Breast epithelium (tissue), 4 donors: ENCODE results near the gene OR6M1. TPM values are rescaled to one million over a fixed set of nuclear protein-coding genes. Genes with fewer than 3 reads are reported as not detected.

Experiments used
- DNase-seq, 2 donors: peaks; one replicate each; pipeline ENCODE4 v3.0.0-alpha.2; 2019; ENCODE audit warnings: low spot score in 2 of 2
- H3K27ac ChIP-seq, 2 donors: fragments of 200-600 bp; sonication (generic) in 1 of 2; one replicate each; pipeline ENCODE4 v1.5.1; 2016 to 2019; ENCODE audit warnings: mild to moderate bottlenecking in 1 of 2
- H3K27me3 ChIP-seq, 2 donors: fragments of 200-600 bp; sonication (generic) in 1 of 2; one replicate each; pipeline versions ENCODE4 v1.5.1 to v1.6.0; 2017 to 2019; ENCODE audit warnings: control low read depth in 1 of 2, mild to moderate bottlenecking in 1 of 2
- H3K36me3 ChIP-seq: fragments of 200-600 bp; one replicate; pipeline ENCODE4 v1.5.1; 2019
- H3K4me1 ChIP-seq, 2 donors: fragments of 200-600 bp; sonication (generic); one replicate each; pipeline ENCODE4 v1.5.1; 2016 to 2019; ENCODE audit warnings: control low read depth in 1 of 2
- H3K4me3 ChIP-seq, 3 donors: fragments of 200-600 bp; sonication (generic); 1 replicate in 2 of 3; 2 replicates in 1 of 3; pipeline ENCODE4 v1.5.1; 2016 to 2019; ENCODE audit warnings: mild to moderate bottlenecking in 3 of 3, moderate library complexity in 2 of 3
- H3K9me3 ChIP-seq, 2 donors: fragments of 200-600 bp; sonication (generic) in 1 of 2; one replicate each; pipeline ENCODE4 v1.5.1; 2016 to 2019; ENCODE audit warnings: control low read depth in 1 of 2
- CTCF ChIP-seq, 3 donors: fragments of 450-650 bp; IDR thresholded peaks; one replicate each; pipeline ENCODE4 v1.5.1; 2016 to 2017; ENCODE audit warnings: antibody characterized with exemption in 3 of 3, mild to moderate bottlenecking in 3 of 3, moderate library complexity in 3 of 3
- POLR2A ChIP-seq: fragments of 450-650 bp; IDR thresholded peaks from one replicate; pipeline ENCODE4 v1.6.1; 2016; ENCODE audit warnings: antibody characterized with exemption, mild to moderate bottlenecking, moderate library complexity
- POLR2AphosphoS5 ChIP-seq, 3 donors: sonication (generic); formaldehyde crosslinking; IDR thresholded peaks; one replicate each; pipeline ENCODE4 v1.6.1; 2017; ENCODE audit warnings: antibody characterized with exemption in 3 of 3
- intact Hi-C: fragments of 100-400 bp; cut with DNase I; formaldehyde crosslinking; loops from one replicate; pipeline ENCODE4 v1.15.1; 2023; ENCODE audit warnings: low total_unique reads
- total RNA-seq, 3 donors: library from RNA; depleted of rRNA; stranded (reverse); fragments of >200 nt; gene quantifications; one replicate each; pipeline ENCODE4 v1.1.0, GENCODE V29; 2016

Gene OR6M1
- total RNA-seq, 3 donors from 2014 or later: not detected

DNA sequence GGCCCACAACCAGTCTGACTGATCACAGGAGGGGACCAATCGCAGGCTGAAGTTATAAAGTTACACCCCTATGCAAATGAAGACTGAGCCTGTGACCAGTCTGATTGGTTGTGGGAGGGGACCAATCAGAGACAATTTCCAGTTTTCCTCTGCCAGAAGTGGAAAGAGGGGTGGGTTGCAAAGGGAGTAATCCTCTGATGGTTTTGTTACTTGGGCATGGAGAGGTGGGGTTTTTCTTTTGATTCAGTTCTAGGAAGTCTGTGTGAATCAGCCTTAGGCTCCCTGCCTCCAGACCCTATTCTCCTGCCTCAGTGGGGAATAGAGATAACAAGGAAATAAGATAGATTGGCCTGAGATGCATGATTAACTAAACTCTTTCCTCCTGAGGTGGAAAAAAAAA is 9.9 kb downstream of the OR6M1 start:
- TF ChIP-seq POLR2AphosphoS5 (IDR thresholded peaks at IDR 0.05): no peak
- TF ChIP-seq CTCF (IDR thresholded peaks at IDR 0.05): no peak
- no peak for TF ChIP-seq POLR2A
- DNase-seq: no peak
- Histone ChIP-seq H3K4me1 (no peaks in the 10 kb centered on the region), H3K4me3 (no peak overlapping the region), H3K9me3 (no peaks in the 10 kb centered on the region), H3K36me3 (no peaks in the 10 kb centered on the region), H3K27me3 (no peaks in the 10 kb centered on the region), H3K27ac (no peak overlapping the region)
- intact Hi-C loops: no loop called here

DNA sequence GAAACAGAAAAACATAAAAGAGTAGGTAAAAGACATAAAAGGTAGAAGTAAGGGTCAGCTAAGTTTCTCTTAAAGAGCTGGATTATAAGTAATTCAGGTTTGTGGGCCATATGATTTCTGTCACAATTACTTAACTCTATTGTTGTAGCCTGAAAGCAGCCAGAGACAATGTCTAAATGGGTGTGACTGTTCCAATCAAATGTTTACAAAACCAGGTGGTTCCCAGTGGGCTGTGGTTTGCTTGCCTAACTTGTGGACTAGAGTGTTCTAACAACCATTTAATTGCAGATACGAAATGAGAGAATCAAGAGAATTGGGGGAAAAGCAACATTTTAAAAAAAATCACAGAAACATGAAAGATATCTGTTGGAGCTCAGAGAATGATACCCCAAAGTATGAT is 22.6 kb downstream of the OR6M1 start:
- no peak for TF ChIP-seq CTCF (IDR thresholded peaks at IDR 0.05)
- TF ChIP-seq POLR2A: no peak
- no peak for TF ChIP-seq POLR2AphosphoS5 (IDR thresholded peaks at IDR 0.05)
- no peaks in the 10 kb centered on the region for H3K4me1 ChIP-seq
- DNase-seq: no peak
- H3K27me3 ChIP-seq: no peaks in the 10 kb centered on the region
- intact Hi-C loops: no loop called here
- peaks cover 0 to 6% of the 10 kb centered on the region in 2 donors for H3K9me3 ChIP-seq
- H3K36me3 ChIP-seq: no peaks in the 10 kb centered on the region
- no peak overlapping the region for H3K4me3 ChIP-seq
- H3K27ac ChIP-seq: no peak overlapping the region

GRCh38 chr11:123778511-123778910 is 27.6 kb downstream of the OR6M1 start:
- no peak for DNase-seq
- intact Hi-C loops: loop anchor here (5.0 kb wide), 1 partner anchor 779 kb away; no protein-coding TSS in a partner anchor
- Histone ChIP-seq H3K9me3 (no peaks in the 10 kb centered on the region), H3K27me3 (no peaks in the 10 kb centered on the region), H3K4me3 (no peak overlapping the region), H3K27ac (no peak overlapping the region), H3K4me1 (no peaks in the 10 kb centered on the region), H3K36me3 (peaks cover 3% of the 10 kb centered on the region)
- TF ChIP-seq POLR2AphosphoS5 (IDR thresholded peaks at IDR 0.05) (no peak), POLR2A (no peak), CTCF (IDR thresholded peaks at IDR 0.05) (no peak)

- intact Hi-C loops: loop anchor here (5.0 kb wide), 1 partner anchor 781 kb away; no protein-coding TSS in a partner anchor
- TF ChIP-seq POLR2AphosphoS5 (IDR thresholded peaks at IDR 0.05): no peak
- no peak for TF ChIP-seq CTCF (IDR thresholded peaks at IDR 0.05)
- no peak for TF ChIP-seq POLR2A
Observed at GRCh38 chr11:123775715-123776549, 30.2 kb downstream of the OR6M1 start.

GRCh38 chr11:123775289-123775688 is 30.9 kb downstream of the OR6M1 start:
- Histone ChIP-seq H3K9me3 (no peaks in the 10 kb centered on the region), H3K4me1 (no peaks in the 10 kb centered on the region), H3K36me3 (peaks cover 3% of the 10 kb centered on the region), H3K4me3 (no peak overlapping the region), H3K27me3 (no peaks in the 10 kb centered on the region), H3K27ac (no peak overlapping the region)
- intact Hi-C loops: loop anchor here (5.0 kb wide), 1 partner anchor 782 kb away; no protein-coding TSS in a partner anchor
- DNase-seq: no peak
- no peak for TF ChIP-seq POLR2A
- TF ChIP-seq CTCF (IDR thresholded peaks at IDR 0.05): no peak
- TF ChIP-seq POLR2AphosphoS5 (IDR thresholded peaks at IDR 0.05): no peak

More at GRCh38 chr11:123775715-123776549, 30.2 kb downstream of the OR6M1 start:
- Histone ChIP-seq H3K27me3 (no peaks in the 10 kb centered on the region), H3K27ac (no peak overlapping the region), H3K36me3 (peaks cover 3% of the 10 kb centered on the region), H3K4me3 (no peak overlapping the region), H3K9me3 (no peaks in the 10 kb centered on the region), H3K4me1 (no peaks in the 10 kb centered on the region)
- DNase-seq: no peak
